HepG2 (cell line): Measurements from ENCODE around the gene SP9.

Experiments used
- ARNT2 ChIP-seq: sonication (generic); formaldehyde crosslinking; IDR thresholded peaks from 2 replicates; pipeline ENCODE4 v1.8.0; 2022; ENCODE audit warnings: mild to moderate bottlenecking, low read depth, missing genetic modification reagents, moderate library complexity
- CBX1 ChIP-seq: IDR thresholded peaks from one replicate; pipeline ENCODE4 v1.6.1; 2016; ENCODE audit warnings: antibody characterized with exemption, low read depth
- CHD4 ChIP-seq: fragments of 200-600 bp; sonication (generic); IDR thresholded peaks from 2 replicates; pipeline ENCODE4 v1.7.0; 2017; ENCODE audit warnings: mild to moderate bottlenecking, low read length, borderline replicate concordance
- CREM ChIP-seq, 2 experiments: sonication (generic) in 1 of 2; formaldehyde crosslinking in 1 of 2; IDR thresholded peaks; 2 replicates each; pipeline versions ENCODE4 v1.4.0 to v1.6.1; 2016 to 2020; ENCODE audit warnings: antibody characterized with exemption in 1 of 2, mild to moderate bottlenecking in 1 of 2, missing genetic modification reagents in 1 of 2
- CTCF ChIP-seq: sonication (generic); formaldehyde crosslinking; IDR thresholded peaks from 2 replicates; pipeline ENCODE4 v1.5.0; 2020; ENCODE audit warnings: mild to moderate bottlenecking, missing genetic modification reagents, moderate library complexity
- MAFK ChIP-seq, 2 experiments: IDR thresholded peaks in 1 of 2; conservative IDR thresholded peaks in 1 of 2; 2 replicates each; pipeline ENCODE4 v1.6.1; 2011; ENCODE audit warnings: improper control_type of control experiment in 2 of 2, low read length in 2 of 2
- MEIS2 ChIP-seq: sonication (generic); formaldehyde crosslinking; IDR thresholded peaks from 2 replicates; pipeline ENCODE4 v1.9.0; 2021; ENCODE audit warnings: mild to moderate bottlenecking, missing genetic modification reagents
- NR1H2 ChIP-seq: sonication (generic); formaldehyde crosslinking; IDR thresholded peaks from 2 replicates; pipeline ENCODE4 v1.8.1; 2022; ENCODE audit warnings: low read depth, missing genetic modification reagents, borderline replicate concordance
- POLR2A ChIP-seq, 2 experiments: IDR thresholded peaks; 2 replicates each; pipeline ENCODE4 v1.6.1; 2011; ENCODE audit warnings: low read depth in 2 of 2, low read length in 2 of 2, mild to moderate bottlenecking in 1 of 2, moderate library complexity in 1 of 2; ENCODE audit not compliant: insufficient read depth in 1 of 2
- SMC3 ChIP-seq: IDR thresholded peaks from 2 replicates; pipeline ENCODE4 v1.6.1; 2011; ENCODE audit warnings: low read length, improper control_type of control experiment
- TBX2 ChIP-seq: sonication (generic); formaldehyde crosslinking; IDR thresholded peaks from 2 replicates; pipeline ENCODE4 v1.5.0; 2020; ENCODE audit warnings: missing genetic modification reagents, mild to moderate bottlenecking, borderline replicate concordance
- ZFP36 ChIP-seq: fragments of 150-350 bp; IDR thresholded peaks from 2 replicates; pipeline ENCODE4 v1.6.1; 2018; ENCODE audit warnings: borderline replicate concordance, low read length, low read depth; ENCODE audit not compliant: partially characterized antibody
- ZNF274 ChIP-seq: sonication (generic); formaldehyde crosslinking; IDR thresholded peaks from 2 replicates; pipeline ENCODE4 v1.5.1; 2020; ENCODE audit warnings: mild to moderate bottlenecking, missing genetic modification reagents
- ZNF883 ChIP-seq: sonication (generic); formaldehyde crosslinking; IDR thresholded peaks from 2 replicates; pipeline ENCODE4 v1.5.1; 2020; ENCODE audit warnings: mild to moderate bottlenecking, missing genetic modification reagents; ENCODE audit errors: not compliant biosample characterization

GRCh38 chr2:174331595-174332216, 3.0 kb upstream of the SP9 start:
- TF ChIP-seq ARNT2 (no peak), SMC3 (no peak), CREM (IDR thresholded peaks at IDR 0.05) (no peak), CREM (CRISPR knock-in tag; IDR thresholded peaks at IDR 0.05) (no peak), MAFK (conservative IDR thresholded peaks at IDR 0.05 in 1 of 2, IDR thresholded peaks at IDR 0.05 in 1 of 2; ENCODE audit: low read length in 2 of 2) (no peak), CHD4 (no peak), CTCF (CRISPR knock-in tag) (no peak), CBX1 (no peak), MEIS2 (no peak), ZNF883 (CRISPR knock-in tag) (no peak), POLR2A (IDR thresholded peaks at IDR 0.05; ENCODE audit: insufficient read depth in 1 of 2, low read depth in 2 of 2, low read length in 2 of 2) (no peak), NR1H2 (CRISPR knock-in tag) (no peak), ZFP36 (no peak), ZNF274 (CRISPR knock-in tag) (no peak), TBX2 (no peak)
